Midbrain (tissue), 1 donor: ENCODE data around the gene ARHGAP42.
A peak's percentile ranks its signal among the peaks of the same experiment; 100 is the strongest.

Source experiments
- DNase-seq: peaks from one replicate; lab custom pipeline; 2025; lab: John Stamatoyannopoulos, UW

ARHGAP42 gene

GRCh38 chr11:100760744-100761143, 73.7 kb downstream of the ARHGAP42 start:
- DNase-seq, result no peak

DNA sequence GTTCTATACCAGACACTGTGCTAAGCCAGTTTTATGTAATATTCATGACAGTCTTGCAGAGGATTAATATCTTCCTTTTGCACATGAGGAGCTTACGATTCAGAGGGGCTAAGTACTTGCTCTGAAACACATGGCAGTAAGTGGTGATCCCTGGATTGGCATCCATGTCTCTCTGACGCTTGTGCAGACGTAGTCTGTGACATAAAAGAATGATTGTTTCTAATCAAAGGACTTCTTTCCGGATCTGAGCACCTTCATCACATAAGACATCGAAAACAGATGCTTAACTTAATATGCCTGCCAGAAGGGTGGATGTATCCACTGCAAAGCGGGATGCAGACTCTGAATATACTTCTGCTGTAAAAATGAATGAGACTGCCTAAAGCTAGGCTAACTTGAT, 74.8 kb downstream of the ARHGAP42 start:
- DNase-seq, result no peak

DNA sequence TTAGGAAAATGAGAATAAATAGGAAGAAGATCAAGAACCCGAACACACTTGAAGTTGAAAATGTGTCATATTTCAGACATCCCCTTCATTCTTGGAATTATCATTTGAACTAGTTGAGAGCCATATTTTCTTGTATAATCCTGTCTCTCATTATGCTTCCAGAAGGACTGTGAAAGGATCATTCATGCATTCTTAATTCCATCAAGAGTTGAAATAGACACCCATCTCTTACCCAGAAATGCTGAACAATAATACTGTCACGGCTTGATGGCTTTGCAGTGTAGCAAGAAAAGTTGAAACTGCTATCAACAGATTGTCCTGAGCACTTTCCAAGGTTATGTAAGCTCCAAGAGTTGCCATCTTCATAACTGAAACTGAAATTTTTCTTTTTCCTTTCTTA, 79.7 kb downstream of the ARHGAP42 start:
- DNase-seq, result no peak

DNA sequence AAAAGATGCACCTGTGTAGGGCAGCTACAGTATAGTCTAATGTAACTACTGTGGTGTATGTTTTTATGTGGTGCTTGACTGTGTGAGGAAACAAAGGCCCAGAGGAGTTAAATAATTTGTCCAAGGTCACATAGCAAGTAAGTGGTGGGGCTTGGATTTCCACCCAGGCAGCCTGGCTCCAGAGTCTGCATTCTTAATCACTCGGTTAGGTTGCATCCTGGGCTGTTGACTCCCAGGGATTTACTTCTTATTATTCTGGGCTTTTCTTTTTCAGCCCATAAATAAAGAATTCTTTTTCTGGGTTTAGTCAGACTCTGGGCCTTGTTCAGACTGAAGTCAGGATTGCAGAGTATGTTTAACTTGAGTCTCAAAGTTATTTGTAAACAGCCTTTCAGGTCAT, 82.1 kb downstream of the ARHGAP42 start:
- DNase-seq, result peak; percentile 11

DNA sequence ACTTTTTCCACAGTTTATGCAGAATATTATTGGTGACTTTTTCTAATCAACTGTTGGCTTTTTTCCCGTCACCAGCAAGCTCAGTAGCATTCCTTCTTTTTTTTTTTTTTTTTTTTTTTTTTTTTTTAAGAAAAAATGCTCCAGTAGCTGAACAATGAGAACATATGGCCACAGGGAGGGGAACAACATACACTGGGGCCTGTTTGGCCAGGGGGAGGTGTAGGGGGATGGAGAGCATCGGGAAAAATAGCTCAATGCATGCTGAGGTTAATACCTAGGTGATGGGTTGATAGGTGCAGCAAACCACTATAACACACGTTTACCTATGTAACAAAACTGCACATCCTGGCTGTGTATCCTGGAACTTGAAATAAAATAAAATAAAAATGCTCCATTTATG, 82.5 kb downstream of the ARHGAP42 start:
- no peak for DNase-seq

DNA sequence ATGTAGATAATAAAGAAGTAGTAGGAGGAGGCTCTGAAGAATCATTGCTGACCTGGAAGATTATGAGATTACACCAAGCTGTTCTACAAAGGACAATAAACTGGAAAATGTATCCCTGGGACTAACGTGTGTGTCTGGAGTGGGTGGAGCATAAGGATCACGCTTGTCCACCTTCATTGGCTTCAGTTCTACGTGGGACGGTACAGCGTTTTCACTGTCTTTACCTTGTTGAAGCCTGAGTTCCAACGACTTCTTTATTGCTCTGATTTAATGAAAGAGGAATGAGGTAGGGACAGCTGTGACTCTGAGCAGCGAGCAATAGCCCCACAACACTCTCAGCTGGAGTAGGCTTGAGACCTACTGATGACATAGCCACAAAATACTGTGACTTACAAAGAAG, 87.0 kb downstream of the ARHGAP42 start:
- no peak for DNase-seq

GRCh38 chr11:100774859-100775258, 87.8 kb downstream of the ARHGAP42 start:
- no peak for DNase-seq

- no peak for DNase-seq
These were observed 89.3 kb downstream of the ARHGAP42 start for GRCh38 chr11:100776212-100776896.

DNA sequence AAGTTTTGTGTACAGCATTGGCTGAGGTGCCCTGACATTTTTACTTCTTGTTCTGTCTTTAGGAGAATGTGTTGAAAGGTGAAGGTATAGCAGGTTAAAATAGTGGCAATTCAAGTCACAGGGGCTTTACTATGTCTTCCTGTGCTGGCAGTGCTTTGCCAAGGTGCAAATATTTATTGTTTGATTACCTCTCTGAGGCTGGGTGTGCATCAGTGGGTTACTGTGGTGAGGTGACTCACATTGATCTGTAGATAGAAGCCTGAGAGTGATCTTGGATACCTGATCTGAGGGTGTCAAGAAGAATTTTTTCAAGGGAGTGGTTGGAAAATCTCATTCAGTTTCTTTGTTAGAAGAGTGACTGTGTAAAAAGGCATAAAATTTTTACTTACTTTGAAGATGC, 90.0 kb downstream of the ARHGAP42 start:
- DNase-seq, result no peak

DNA sequence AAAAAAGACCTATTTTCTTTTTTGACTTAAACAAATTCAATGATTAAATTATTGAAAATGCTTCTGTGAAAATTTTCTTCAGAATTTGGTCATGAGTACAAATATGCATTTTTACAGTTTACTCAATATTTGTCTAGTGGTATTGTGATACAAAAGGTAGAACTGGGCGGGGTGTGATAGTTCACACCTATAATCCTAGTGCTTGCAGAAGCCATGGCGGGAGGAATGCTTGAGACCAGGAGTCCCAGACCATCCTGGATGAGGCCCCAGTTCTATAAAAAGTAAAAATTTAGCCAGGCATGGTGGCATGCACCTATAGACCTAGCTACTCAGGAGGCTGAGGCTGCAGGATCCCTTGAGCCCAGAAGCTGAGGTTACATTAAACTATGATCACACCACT, 90.6 kb downstream of the ARHGAP42 start:
- no peak for DNase-seq

DNA sequence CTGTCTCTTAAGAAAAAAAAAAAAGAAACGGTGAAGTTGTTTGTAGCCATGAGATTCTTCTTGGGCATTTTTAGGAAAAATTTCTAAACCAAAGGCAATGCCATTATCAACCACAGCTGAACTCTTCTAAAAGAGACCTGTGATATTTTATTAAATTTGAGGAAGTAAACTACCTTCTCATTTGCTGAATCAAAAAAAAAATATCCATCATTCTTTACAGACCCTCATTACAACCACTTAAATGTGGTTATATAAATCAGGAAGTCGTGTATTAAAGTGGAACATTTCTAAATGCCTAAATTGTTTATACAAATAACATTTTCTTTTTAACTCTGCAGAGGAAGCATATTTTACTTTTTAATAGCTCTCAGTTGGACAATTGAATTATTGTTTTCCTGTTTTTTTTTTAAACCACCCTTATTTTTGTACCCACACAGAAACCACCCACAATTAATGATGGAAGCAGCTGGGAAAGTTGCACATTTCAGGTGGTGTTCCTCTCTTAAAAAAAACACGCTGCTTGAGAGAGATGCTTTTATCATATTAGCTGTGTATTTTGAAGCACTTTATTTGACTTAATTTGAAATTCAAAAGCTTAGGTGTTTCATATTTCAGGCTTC, 91.2 kb downstream of the ARHGAP42 start:
- no peak for DNase-seq

DNA sequence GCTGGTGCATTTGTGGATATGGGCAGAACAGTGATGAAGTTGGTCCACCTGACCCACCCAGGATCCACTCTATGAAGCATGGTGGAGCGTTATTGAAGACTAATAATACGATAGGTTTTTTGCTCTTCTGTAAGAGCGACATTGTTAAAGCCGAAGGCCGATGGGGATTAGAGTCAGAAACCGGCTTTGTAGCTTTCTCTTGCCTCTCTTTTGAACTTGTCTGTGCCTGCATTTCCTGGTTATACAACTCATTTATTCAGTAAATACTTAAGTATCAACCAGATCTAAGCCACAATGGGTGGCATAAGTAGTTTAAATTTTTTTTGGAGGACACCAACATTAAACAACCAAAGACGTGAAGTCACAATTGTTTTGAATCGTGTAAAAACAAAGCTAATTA, 93.4 kb downstream of the ARHGAP42 start:
- DNase-seq, result no peak

GRCh38 chr11:100785148-100785983, 98.3 kb downstream of the ARHGAP42 start:
- DNase-seq, result no peak

- no peak for DNase-seq
These were observed 101.6 kb downstream of the ARHGAP42 start for GRCh38 chr11:100788561-100789295.

- no peak for DNase-seq
These were observed 102.4 kb downstream of the ARHGAP42 start for GRCh38 chr11:100789500-100789899.

GRCh38 chr11:100790073-100790472, 103.0 kb downstream of the ARHGAP42 start:
- DNase-seq, result no peak

- no peak for DNase-seq
These were observed 104.0 kb downstream of the ARHGAP42 start for GRCh38 chr11:100791103-100791502.

DNA sequence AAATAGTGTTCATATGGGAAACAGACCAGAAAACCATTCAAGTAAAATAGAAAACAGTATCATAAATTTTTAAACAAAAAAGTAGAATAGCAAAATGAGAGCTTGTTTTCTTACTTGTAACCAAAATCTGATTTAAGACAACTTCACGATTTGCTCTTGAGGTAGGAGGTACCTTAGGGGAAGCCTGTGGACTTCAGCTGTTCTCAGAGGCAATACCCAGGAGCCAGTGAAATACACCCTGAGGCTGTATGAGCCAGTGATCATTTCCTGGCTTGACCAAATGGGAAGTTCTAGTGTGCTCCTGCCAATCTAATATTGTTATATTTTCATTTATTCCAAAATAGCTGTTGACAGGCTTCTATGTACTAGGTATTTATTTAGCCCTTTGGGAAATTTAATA, 104.8 kb downstream of the ARHGAP42 start:
- DNase-seq, result no peak

GRCh38 chr11:100793525-100793924, 106.4 kb downstream of the ARHGAP42 start:
- DNase-seq, result no peak

DNA sequence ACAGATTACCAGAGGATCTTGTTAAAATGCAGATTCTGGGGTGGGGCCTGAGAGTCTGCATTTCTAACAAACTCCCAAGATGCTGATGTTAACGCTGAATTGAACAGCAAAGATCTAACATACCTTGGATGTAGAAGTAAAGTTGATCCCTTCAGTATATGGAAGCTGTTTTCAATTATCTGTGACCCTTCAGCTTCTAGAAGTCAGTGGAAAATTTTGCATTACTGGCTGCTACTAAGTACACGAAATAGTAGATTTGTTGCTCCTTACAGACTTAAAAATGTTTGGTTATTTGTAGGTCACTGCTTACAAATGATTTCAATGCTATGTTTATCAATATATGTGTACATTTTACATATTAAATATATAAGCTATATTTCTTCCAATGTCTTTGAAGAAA, 107.4 kb downstream of the ARHGAP42 start:
- no peak for DNase-seq

DNA sequence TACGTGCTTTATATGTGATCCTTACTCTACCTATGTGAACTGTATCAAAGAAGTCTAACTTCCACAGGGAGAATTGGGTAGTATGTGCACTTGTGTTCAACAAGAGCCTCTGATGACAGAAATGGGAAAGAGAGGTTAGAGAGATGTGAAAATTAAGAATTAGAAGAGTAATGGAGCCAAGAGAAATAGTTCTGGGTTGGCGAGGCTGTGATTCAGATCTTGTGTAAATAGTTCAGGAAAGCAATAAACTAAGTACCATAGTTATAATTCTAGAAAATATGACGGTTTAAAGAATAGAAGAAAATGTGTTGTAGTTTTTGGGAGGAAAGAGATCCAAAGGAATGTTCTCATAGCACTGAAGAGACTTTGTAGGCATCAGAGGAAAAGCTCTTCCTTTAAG, 112.4 kb downstream of the ARHGAP42 start:
- DNase-seq, result no peak

DNA sequence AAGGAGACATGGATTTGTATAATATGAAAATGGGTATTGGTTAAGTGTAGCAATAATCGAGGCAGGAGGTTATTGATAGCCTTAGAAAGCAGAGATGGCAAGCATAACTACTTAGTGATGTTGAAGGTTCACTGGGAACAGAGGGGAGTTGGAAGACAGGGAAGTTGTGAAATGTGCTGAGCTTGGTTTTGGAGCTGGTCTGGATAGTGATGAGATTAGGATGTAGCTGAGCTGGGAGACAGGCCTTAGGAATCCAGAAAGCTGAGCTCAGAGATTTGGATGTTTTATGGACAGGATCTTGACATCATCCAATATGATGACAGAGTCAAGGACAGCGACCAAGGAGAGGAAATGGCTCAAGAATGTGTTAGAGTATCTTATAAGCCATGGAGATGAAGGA, 113.1 kb downstream of the ARHGAP42 start:
- DNase-seq, result no peak
